Panc1 (cell line): ENCODE results near the gene ATP6V1F. TPM values are rescaled to one million over a fixed set of nuclear protein-coding genes. Genes with fewer than 3 reads are reported as not detected.
A peak's percentile ranks its signal among the peaks of the same experiment; 100 is the strongest.

Experiments
- ATAC-seq: fragments of 200-7000 bp; cut with Tn5 transposase; 2 replicates; pipeline ENCODE4 v1.9.1; 2020; ENCODE audit warnings: mild to moderate bottlenecking, moderate library complexity
- BruUV-seq: library from RNA; stranded (reverse); fragments of 400-500 nt; replicated peaks from 2 replicates; lab custom pipeline; 2021; lab: Mats Ljungman, UMichigan
- CTCF ChIA-PET: fragments of 300-600 bp; sonication (Branson Sonifier 250); formaldehyde crosslinking; loops from one replicate; lab custom pipeline; 2022; ENCODE audit warnings: antibody characterized with exemption; lab: Charles Lee
- POLR2A ChIA-PET: fragments of 300-600 bp; sonication (Branson Sonifier 250); formaldehyde crosslinking; loops from one replicate; lab custom pipeline; 2022; ENCODE audit warnings: antibody characterized with exemption; lab: Charles Lee
- DNase-seq: peaks from one replicate; pipeline ENCODE4 v3.0.0-alpha.2; 2010; ENCODE audit warnings: low read depth, low spot score
- H3K27ac ChIP-seq: 2 replicates; pipeline ENCODE4 v1.5.1; 2011; ENCODE audit warnings: mild to moderate bottlenecking, low read length, inconsistent platforms
- H3K27me3 ChIP-seq: fragments of 200-500 bp; sonication (Bioruptor generic); 2 replicates; pipeline ENCODE4 v1.6.0; 2014; ENCODE audit warnings: low read length, inconsistent platforms; ENCODE audit not compliant: control insufficient read depth, insufficient read depth
- H3K36me3 ChIP-seq: fragments of 200-500 bp; sonication (Bioruptor generic); 2 replicates; pipeline ENCODE4 v1.5.1; 2014; ENCODE audit warnings: inconsistent platforms, mild to moderate bottlenecking, low read length, moderate library complexity; ENCODE audit not compliant: control insufficient read depth, insufficient read depth
- H3K4me1 ChIP-seq: 2 replicates; pipeline ENCODE4 v1.5.1; 2011; ENCODE audit warnings: inconsistent platforms, mild to moderate bottlenecking, low read length, moderate library complexity; ENCODE audit not compliant: control insufficient read depth, insufficient read depth
- H3K4me3 ChIP-seq, 2 experiments: 2 replicates each; pipeline ENCODE4 v1.5.1; 2011 to 2012; ENCODE audit warnings: low read depth in 2 of 2, low read length in 2 of 2, mild to moderate bottlenecking in 2 of 2, inconsistent platforms in 1 of 2, moderate library complexity in 1 of 2
- H3K9me3 ChIP-seq: fragments of 200-500 bp; sonication (Bioruptor generic); 2 replicates; pipeline ENCODE4 v1.5.1; 2014; ENCODE audit warnings: low read depth, mild to moderate bottlenecking, inconsistent platforms, low read length, moderate library complexity; ENCODE audit not compliant: control insufficient read depth, insufficient read depth
- CTCF ChIP-seq: fragments of 450-650 bp; IDR thresholded peaks from 2 replicates; pipeline ENCODE4 v1.5.1; 2017; ENCODE audit warnings: mild to moderate bottlenecking
- POLR2AphosphoS5 ChIP-seq: IDR thresholded peaks from 2 replicates; pipeline ENCODE4 v1.6.1; 2012; ENCODE audit warnings: mild to moderate bottlenecking, low read depth, low read length, moderate library complexity
- REST ChIP-seq, 2 experiments: IDR thresholded peaks; 2 replicates each; pipeline ENCODE4 v1.6.1; 2011 to 2012; ENCODE audit warnings: low read depth in 2 of 2, control low read depth in 1 of 2, low read length in 1 of 2, mild to moderate bottlenecking in 1 of 2, moderate library complexity in 1 of 2; ENCODE audit not compliant: insufficient read depth in 1 of 2
- SIN3A ChIP-seq: IDR thresholded peaks from 2 replicates; pipeline ENCODE4 v1.6.1; 2012; ENCODE audit warnings: low read depth, mild to moderate bottlenecking, low read length, moderate library complexity, borderline replicate concordance; ENCODE audit not compliant: insufficient read depth
- TCF7L2 ChIP-seq: IDR thresholded peaks from 2 replicates; pipeline ENCODE4 v1.6.1; 2011; ENCODE audit warnings: mild to moderate bottlenecking, low read depth, low read length, inconsistent platforms
- in situ Hi-C: cut with HindIII; loops from 2 replicates; pipeline ENCODE4 v1.10.0; 2016; ENCODE audit warnings: low sequenced_read_pairs, low pct_unique_long_range_greater_than_20kb
- intact Hi-C: fragments of 100-400 bp; cut with micrococcal nuclease; formaldehyde crosslinking; loops from one replicate; pipeline ENCODE4 v1.10.0; 2022; ENCODE audit not compliant: unreplicated experiment
- total RNA-seq: library from RNA; stranded (reverse); gene quantifications from one replicate; pipeline ENCODE4 v1.2.1, GENCODE V29; 2021; ENCODE audit not compliant: unreplicated experiment

Gene ATP6V1F
- total RNA-seq, 1 experiment from 2014 or later: 151 TPM

DNA sequence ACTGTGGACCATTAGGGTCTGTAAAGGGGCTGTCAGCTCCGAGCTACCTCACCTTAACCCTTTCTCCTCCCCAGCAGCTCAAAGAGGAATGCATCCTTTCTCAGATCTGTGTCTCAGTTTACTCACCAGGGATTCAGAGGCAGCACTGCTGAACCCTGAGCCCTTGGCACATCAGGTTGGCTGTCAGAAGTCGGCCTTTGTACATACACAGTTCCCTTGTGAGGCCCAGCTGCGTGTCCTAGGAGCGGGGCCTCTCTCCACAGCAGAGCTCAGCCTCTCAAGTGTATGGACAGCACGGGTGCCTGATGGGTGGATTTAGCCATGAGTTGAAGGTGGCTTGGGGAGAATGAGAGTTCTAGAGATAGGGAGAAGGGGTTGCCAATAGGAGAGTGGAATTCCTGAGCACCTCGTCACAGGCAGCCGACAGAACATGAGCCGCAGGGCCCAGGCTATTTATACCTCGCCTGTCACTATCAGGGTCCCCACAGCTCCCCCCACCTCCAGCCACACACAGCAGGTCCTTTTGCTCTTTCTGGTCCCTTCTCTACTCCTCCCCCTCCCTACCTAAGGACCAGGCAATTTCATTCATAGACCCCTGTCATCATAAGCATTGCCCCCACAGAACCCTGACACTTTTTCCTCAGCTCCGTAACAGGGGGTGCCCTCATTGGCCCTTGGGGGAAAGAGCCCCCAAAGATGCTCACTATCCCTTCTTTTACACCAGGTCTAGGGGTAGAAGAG is 34.5 kb upstream of the ATP6V1F start:
- DNase-seq: peak; percentile 64
- no TSS peak for BruUV-seq
- H3K36me3 ChIP-seq: no peaks in the 10 kb centered on the region
- POLR2A ChIA-PET: interaction anchor here (0.7 kb wide), 1 partner anchor 26 kb away, joined by 12 read pairs; no protein-coding TSS in a partner anchor
- no peaks in the 10 kb centered on the region for H3K27me3 ChIP-seq
- H3K4me3 ChIP-seq: no peak overlapping the region
- TF ChIP-seq CTCF (no peak), REST (IDR thresholded peaks at IDR 0.05; ENCODE audit: insufficient read depth in 1 of 2, low read depth in 2 of 2, low read length in 1 of 2) (no peak), TCF7L2 (no peak), SIN3A (no peak), POLR2AphosphoS5 (no peak)
- H3K27ac ChIP-seq: no peak overlapping the region
- H3K4me1 ChIP-seq: peaks cover 23% of the 10 kb centered on the region
- CTCF ChIA-PET: interaction anchor here (0.5 to 0.7 kb wide), 2 partner anchors 120 to 221 kb away, joined by 3 to 5 read pairs; no protein-coding TSS in a partner anchor
- in situ Hi-C loops: no loop called here
- intact Hi-C loops: no loop called here
- peak; percentile 28 for ATAC-seq
- H3K9me3 ChIP-seq: no peaks in the 10 kb centered on the region

DNA sequence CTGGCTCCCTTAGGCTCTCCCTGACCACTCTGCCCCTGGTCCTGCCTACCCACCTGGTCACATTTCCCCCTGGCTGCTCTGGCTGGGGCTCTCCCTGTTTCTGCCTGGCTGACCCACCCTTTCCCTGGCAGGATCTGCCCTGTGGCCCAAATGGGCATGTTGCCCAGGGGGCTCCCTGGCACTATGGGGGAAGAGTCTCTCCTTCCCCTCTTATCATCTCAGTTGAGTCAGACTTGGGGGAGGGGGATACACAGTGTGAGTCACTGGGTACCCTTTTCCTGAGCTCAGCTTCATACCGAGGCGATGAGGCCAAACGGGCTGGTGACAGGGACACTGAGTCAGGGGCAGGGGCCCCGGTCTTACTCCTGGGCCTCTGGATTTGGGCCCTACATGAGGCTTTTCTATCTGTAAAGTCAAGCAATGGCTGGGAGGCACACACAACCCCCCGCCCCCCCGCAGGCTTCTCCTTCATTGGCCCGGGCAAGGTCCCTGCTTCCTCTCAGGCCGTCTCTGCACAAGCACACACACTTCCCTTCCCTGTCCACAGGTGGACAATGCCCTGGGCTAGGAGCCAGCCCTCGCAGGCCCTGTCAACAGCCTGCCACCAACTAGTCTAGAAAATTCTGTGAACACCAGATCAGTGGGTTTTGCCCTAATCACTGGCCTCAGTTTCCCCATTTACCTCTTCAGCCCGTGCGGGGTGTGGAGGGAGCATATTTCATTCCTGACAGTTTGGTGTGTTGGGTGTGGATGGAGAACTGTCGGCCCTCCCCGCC is 33.1 kb upstream of the ATP6V1F start:
- Histone ChIP-seq H3K4me3 (peak overlapping the region in 1 of 2 experiments; percentile 43; a peak in 1 of 4 replicates), H3K9me3 (no peaks in the 10 kb centered on the region), H3K4me1 (peaks cover 23% of the 10 kb centered on the region), H3K27ac (no peak overlapping the region), H3K36me3 (no peaks in the 10 kb centered on the region), H3K27me3 (no peaks in the 10 kb centered on the region)
- DNase-seq: peak; percentile 47
- intact Hi-C loops: no loop called here
- POLR2A ChIA-PET: no interaction called here
- in situ Hi-C loops: no loop called here
- TF ChIP-seq REST (IDR thresholded peaks at IDR 0.05; ENCODE audit: insufficient read depth in 1 of 2, low read depth in 2 of 2, low read length in 1 of 2) (no peak), TCF7L2 (no peak)
- 0 out of 2 replicates have a peak, but pooled peaks have one; percentile 43 for ATAC-seq
- no TSS peak for BruUV-seq
- CTCF ChIA-PET: interaction anchor here (0.6 kb wide), 1 partner anchor 303 kb away, joined by 5 read pairs; no protein-coding TSS in a partner anchor
